GM21390 (cell line): ENCODE measurements around the gene GPHN.
"Not testable (repeated sequence)": the region's sequence is repeated elsewhere in the genome, so short reads cannot be mapped to it uniquely, and the experiment has no call there.

Experiments used
- ATAC-seq: cut with Tn5 transposase; IDR thresholded peaks from one replicate; pipeline ENCODE4 v1.9.1; 2021; ENCODE audit not compliant: unreplicated experiment

GPHN gene

DNA sequence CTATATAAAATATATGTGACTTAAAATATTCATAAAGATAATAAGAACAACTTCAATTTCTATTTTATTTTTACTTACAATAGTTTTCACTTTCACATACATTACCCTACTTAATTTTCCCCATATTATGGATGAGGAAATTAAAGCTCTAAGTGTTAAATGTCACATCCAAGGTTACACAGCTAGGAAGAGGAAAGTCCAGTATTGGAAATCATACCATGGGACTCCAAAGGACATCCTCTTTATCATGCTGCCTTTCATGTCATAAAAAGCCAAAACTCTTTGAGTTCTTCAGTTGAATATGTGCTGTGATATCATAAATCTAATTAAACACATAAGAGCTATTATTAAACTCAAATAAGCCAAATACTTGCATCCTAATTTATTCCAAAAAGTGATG is 508.9 kb downstream of the GPHN start:
- ATAC-seq: no peak

DNA sequence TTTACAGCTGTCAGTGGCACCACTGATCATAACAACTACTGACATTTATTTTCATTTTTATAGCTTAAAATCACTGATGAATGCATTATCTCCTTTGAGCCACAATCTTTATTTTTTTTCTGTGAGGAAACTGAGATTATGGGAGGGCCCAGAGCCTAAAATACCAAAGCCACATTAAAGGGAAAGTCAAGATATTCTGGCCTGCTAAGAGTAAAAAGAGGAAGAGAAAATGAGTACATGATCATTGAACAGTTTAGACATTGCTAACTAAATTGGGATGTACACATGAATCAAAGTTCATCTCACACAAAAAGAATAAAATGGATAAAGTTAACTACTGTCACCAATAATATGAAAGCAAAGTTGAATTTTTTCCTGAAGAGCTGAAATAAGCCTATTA is 510.8 kb downstream of the GPHN start:
- ATAC-seq: peak; percentile 74

DNA sequence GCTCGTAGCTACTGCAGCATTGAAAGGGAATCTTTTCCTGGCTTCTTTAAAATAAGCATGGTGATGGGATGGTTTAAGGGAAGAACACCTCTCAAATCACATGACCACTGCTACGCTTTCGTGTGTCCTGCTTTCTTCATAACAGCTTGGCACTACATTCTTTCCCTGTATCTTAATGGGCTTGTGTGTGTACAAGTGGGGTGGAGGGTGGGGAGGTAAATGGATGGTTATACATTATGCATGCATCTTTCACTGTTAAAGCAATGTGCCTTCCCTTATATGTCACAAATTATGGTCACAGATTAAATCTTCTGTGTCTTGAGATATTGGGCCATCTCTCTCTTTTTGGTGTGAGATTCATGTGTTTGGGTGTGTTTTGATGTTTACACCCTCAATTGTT is 511.8 kb downstream of the GPHN start:
- no peak for ATAC-seq

DNA sequence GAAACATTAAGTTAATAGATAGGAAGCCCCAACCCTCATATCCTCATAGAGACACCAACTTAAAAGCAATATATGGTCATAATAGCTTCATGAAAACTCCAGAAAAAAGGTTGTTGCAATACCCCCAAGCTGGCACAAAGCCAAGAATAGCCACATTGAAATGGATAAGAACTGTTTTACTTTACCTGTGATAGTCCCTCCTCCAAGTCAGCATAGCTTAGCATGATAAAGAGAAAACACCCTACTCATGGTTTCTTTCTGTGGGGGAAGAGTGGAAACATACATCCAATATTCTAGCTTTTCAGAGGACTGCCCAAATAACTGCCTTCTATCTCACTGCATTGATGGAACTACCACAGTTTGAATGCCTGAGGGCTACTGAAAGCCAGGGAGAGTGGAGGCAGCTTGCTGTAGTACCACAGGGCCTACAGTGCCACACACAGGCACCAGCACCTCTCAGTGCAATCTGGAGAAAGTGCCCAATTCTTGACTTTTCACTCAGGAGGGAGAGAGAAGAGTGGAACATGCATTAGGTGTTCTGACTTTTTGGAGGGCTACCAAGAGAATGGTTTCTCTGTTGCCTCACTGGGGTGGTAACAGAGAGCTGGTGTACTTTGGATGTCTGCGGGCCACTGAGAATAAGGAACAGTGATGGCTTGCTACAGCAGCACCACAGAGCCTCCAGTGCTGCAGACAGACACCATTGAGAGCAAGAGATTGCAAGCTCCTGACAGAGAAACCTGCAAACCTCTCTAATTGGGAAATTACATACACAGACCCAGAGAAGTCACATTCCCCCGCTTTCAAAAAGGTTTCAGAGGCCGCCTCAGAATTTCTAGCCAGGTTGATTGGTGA is 524.2 kb downstream of the GPHN start:
- no peak for ATAC-seq

DNA sequence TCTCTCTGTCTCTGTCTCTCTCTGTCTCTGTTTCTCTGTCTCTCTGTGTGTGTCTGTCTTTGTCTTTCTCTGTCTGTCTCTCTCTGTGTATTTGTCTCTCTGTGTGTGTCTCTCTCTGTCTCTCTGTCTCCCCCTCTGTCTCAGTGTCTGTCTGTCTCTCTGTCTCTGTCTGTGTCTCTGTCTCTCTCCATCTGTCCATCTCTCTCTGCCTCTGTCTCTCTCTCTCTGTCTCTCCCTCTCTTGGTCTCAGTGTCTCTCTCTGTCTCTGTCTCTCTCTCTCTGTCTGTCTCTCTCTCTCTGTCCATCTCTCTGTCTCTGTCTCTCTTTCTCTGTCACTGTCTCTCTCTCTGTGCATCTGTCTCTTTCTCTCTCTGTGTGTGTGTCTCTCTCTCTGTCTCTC is 537.5 kb downstream of the GPHN start:
- ATAC-seq: no peak

DNA sequence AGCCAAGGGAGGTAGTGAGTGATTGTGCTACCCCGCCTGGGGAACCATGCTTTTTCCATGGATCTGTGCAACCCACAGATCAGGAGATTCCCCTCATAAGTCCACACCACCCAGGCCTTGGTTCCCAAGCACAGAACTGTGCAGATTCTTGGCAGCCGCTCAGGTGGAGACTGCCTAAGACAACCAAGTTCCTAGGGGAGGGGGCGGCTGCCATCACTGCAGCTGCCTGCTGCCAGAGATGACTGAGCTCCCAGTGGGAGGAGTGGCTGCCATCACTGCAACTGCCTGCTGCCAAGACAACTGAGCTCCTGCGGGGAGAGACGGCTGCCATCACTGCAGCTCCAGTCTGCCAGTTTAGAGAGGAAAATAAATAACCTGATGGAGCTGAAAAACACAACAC is 542.9 kb downstream of the GPHN start:
- no peak for ATAC-seq

DNA sequence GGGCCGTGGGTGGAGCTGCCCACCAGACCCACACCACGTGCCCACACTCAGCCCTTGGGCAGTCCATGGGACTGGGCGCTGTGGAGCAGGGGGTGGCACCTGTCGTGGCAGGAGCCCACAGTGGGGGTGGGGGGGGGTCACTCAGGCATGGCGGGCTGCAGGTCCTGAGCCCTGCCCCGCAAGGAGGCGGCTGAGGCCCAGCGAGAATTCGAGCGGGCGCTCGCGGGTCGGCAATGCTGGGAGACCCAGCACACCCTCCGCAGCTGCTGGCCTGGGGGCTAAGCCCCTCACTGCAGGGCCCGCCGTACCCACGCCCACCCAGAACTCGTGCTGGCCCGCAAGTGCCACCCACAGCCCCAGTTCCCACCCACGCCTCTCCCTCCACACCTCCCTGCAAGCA is 548.7 kb downstream of the GPHN start:
- no peak for ATAC-seq

DNA sequence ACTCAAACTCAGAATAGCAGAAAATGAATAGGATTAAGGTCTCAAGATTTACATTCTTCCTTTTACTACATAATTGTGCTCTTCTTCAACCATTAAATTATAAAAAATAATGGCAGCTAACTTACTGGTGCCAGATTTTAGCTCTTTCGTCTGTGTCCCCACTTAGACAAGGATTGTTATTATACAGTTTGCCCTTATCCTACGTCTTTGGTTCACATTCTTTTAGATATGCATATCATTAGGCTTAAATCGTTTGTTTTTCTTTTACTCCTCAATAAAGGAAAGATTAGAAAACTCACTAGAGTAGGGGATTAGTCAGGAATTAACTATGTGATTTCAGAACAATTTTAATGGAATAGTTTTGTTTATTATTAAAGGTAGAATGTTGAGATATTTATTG is 551.6 kb downstream of the GPHN start:
- ATAC-seq: no peak

DNA sequence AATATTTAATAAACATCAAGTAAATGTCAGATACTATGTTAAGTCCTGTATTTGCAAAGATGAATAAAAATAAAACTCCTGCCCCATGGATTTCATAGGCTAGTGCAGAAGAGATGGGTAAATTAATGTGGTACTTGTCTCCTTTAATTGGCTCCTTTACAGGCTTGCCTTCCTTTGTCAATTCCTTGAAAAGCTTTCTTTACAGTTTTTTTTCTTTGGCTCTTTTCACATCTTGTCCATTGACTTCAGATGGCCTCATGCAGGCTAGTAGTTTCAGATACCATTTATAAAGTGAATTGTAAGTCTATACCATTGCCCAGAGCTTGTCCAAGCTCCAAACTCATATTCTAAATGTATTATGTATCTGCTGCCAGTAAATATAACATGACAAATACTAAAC is 552.6 kb downstream of the GPHN start:
- no peak for ATAC-seq

DNA sequence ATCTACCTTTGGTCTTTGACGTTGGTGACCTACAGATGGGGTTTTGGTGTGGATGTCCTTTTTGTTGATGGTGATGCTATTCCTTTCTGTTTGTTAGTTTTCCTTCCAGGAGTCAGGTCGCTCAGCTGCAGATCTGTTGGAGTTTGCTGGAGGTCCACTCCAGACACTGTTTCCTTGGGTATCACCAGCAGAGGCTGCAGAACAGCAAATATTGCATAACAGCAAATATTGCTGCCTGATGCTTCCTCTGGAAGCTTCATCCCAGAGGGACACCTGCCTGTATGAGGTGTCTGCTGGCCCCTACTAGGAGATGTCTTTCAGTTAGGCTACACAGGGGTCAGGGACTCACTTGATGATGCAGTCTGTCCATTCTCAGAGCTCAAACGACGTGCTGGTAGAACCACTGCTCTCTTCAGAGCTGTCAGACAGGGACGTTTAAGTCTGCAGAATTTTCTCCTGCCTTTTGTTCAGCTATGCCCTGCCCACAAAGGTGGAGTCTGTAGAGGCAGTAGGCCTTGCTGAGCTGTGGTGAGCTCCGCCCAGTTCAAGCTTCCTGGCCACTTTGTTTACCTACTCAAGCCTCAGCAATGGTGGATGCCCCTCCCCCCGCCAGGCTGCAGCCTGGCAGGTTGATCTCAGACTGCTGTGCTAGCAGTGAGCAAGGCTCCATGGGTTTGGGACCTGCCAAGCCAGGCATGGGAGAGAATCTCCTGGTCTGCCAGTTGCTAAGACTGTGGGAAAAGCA is 559.3 kb downstream of the GPHN start:
- not testable (repeated sequence) for ATAC-seq

DNA sequence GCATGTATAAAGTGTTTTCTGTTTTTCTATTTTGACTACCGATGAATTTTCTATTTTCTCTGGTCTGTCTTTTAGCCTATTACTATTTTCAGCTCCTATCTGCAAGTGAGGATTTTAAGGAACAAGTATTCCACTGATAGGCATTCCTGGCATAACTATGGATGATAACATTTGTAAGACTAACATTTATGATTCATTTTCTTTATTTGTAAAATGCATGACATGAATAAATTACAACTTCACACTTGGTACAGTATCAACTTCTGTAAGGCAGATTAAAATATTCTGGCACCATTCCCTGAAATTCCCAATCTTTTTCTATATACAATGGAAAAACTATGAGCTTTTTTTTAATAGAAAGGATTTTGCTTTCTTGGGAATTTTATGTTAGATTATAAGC is 560.3 kb downstream of the GPHN start:
- no peak for ATAC-seq

DNA sequence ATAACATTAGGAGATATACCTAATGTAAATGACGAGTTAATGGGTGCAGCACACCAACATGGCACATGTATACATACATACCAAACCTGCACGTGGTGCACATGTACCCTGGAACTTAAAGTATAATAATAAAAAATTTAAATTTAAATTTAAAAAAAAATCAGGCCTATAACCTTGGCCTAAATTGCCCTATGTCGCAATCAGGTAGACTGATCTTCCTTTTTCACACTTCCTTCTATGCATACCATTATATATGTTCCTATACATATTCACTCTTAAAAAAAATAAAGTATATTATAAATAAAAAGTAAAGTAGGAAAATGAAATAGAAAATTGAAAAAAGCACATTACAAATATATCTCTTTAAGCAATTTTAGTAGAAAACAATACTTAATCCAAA is 563.6 kb downstream of the GPHN start:
- no peak for ATAC-seq

DNA sequence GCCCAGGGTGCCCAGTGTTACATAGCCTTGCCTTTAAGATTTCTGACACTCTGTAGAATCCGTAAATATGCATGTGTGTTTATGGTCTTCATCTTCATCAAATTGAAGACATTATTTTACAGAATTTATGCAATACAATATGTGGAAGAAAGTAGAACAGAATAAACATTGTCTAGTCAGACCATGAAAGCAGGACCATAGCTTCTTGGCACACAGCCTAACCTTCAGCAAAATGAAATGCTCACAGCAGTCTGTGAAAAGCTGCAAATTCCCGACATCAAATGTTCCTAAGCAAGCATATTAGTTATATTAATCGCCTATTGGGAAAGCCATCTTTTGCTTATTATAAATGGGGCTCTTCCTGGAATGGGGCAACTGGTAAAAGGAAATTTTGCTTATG is 570.0 kb downstream of the GPHN start:
- no peak for ATAC-seq

DNA sequence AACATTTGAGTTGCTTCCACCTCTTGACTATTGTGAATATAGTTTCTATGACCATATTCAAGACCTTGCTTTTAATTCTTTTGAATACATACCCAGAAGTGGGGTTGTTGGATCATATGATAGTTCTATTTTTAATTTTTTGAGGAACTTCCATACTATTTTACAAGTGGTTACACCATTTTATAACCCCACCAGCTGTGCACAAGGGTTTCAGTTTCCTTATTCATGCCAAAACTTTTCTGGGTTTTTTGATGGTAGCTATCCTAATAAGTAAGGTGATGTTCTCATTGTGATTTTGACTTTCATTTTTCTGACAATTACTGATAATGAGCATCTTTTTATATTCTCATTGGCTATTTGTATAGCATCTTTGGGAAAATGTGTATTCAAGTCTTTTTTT is 571.9 kb downstream of the GPHN start:
- no peak for ATAC-seq

DNA sequence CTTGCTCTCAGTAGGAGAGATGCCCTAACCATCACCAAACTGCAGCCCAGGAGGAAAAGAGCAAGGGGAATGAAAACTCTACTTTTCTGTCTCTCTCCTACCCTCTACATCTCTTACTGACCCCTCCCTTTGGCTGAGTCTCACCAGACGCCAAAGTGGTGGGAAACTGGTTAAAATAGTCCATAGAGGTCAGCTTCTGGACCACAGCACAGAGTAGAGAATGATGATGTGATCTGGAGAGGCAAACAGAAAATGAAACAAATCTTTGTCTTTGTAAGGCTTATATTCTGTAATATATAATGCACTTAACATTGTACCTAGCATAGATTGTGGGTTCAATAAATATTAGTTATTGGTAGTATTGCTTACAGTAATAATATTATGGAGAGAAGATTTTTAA is 600.3 kb downstream of the GPHN start:
- ATAC-seq: no peak

DNA sequence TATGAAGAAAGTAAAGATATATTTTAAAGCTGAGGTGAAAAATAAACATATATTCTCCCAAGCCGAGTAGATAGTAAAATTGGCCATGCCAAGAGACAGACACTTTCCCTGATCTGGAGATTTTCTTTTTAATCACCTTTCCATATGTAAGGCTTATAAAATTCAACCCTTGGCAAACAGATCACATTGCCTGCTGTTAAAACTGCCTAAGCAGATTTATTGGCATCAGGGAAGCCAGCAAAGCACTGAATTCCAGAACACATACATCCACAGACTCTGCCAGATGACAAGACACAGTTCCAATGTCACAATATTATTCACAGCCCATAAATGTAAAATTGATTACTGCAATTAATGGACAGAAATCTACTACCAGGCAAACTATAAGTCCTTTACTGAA is 603.1 kb downstream of the GPHN start:
- no peak for ATAC-seq

DNA sequence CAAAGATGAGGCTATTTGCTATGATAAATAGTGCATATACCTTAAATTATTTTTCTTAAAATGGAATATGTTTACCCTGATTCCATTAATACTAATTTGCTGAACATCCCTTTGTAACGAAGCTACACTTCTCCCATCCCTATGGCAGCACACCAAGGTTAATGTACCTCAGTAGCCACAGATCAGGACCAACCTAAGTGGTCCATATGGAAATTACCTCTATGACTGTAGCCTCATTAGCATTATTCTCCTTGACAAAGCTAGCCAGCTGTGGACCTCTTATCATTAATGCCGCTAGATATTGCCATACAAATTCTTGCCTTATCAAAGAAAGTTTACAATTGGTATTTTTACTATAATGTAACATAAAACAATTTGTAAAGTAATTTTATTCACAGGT is 604.4 kb downstream of the GPHN start:
- ATAC-seq: no peak

DNA sequence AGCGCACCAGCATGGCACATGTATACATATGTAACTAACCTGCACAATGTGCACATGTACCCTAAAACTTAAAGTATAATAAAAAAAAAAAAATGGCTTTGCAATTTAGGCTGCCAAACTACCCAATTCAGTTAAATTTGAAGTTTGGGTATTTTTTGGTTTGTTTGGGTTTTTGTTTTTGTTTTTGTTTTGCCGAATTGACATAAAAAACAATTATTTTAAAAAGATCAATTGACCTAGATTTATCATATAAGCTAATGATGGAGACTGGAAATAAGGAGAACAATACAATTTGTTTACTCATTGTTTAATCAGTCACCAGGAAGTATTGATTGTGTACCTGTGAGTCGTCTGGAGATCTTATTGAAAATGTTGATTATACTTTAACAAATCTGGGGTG is 619.2 kb downstream of the GPHN start:
- no peak for ATAC-seq

DNA sequence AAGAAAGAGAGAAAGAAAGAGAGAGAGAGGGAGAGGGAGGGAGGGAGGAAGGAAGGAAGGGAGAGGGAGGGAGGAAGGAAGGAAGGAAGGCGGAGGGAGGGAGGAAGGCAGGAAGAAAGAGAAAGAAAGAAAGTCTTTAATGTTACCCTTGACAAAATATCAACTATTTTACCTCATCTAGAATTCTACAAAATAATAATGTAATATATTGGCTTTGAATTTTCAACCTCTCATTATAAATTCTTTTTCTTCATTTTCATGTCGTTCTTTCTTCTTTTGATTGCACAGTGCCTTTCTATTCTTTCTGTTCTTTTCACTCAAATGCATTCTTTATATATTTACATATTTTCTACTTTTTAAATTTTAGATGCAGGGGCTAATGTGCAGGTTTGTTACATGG is 621.8 kb downstream of the GPHN start:
- no peak for ATAC-seq

DNA sequence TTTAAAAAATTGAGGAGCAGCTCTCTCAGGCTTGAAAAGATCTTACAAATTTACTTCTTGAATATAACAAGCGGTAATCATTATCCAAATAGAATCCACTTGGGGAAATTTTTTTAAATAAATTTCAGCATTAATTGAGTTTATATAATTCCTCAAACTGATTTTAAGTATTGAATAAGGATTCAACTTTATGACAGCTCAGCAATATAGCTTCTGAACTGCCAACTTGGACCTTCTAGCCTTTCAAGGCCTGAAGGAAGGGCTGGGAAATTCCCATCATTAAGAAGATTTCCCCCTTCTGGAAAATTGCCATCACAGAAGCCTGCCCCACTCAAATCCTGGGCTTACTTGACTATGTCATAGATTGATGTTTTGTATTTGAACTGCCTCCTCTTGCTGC is 623.7 kb downstream of the GPHN start:
- ATAC-seq: no peak

DNA sequence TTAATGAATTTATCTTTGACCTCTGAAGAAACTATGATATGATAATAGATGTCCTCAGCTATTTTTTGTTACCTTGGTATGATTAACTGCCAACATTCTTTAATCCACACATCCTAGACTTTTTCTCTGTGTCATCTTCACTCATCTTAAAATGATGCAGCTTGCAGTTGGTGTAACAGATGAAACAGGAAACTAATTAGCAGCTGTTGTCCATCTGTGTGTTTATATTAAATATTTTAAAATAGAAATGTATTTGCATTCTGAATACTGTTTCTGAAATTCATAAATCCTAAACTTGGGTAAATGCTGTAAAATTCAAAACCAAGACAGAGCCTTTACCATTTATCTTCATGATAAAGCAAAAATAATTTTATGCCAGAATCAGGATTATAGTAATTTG is 625.2 kb downstream of the GPHN start:
- ATAC-seq: no peak

DNA sequence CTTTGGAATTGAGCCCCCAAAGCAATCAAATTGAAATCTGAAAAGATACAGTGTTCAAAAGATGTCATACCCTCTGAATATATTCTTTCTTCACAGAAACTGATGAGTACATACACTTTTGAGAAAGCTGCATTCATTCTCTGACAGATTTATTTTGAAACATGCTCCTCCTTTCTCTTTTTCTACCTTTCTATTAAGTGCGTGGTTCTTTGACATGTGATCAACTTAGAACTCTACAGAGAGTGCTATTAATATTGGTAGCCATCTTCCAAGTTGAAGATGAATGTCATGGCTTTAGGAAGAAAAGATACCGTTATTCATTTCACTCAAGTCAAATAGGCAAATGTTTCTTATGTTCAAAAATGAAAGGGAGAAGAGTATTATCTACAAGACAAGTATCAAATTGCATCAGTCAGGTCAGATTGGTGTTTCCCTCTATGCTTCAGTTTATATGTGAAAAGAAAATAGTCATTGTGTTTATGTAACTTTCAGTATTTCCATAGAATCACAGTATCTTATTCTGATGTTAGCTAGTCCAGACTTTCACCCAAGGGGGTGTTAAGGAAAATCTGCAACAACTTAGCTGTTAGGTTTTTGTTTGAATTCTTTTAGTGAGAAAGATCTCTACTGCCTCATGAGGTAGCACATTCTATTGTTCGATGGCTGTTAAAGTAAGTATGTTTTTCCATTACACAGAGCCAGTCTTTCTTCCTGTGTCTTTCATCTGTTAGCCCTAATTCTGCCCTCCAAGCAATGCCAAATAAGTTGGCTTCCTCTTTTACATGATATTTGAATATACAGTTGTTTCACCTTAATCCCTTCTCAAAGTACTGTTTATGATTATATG is 625.9 kb downstream of the GPHN start:
- ATAC-seq: no peak
